Retinal pigment epithelial cell (primary cell): ENCODE data around the gene XRCC1.

Experiments
- DNase-seq: peaks from one replicate; pipeline ENCODE4 v3.0.0-alpha.2; 2010; ENCODE audit warnings: low read depth
- H3K4me3 ChIP-seq: 2 replicates; pipeline ENCODE4 v1.5.1; 2011; ENCODE audit warnings: mild to moderate bottlenecking, low read length, control low read depth, moderate library complexity
- TF ChIP-seq, protein P1 (sequence below): conservative IDR thresholded peaks from 2 replicates; pipeline ENCODE4 v1.5.1; 2011; ENCODE audit warnings: low read depth, low read length, control low read depth, inconsistent platforms

The XRCC1 gene

DNA sequence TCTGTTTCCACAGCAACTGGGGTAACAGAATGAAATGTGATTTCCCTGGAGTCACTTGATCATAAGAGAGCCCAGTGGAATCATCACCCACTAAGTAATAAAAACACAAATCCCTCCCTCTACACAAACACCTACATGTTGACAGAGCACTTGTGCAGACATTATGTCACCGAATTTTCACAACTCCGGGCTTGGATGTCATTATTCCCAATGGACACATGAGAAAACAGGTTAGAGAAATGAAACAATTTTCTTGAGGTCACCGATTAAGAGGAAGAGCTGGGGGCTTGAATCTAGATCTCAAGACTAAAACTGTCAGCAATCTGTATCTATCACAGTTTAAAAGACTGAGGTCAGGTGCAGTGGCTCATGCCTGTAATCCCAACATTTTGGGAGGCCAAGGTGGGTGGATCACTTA lies 3.1 kb downstream of the XRCC1 start:
- TF ChIP-seq, protein P1, sequence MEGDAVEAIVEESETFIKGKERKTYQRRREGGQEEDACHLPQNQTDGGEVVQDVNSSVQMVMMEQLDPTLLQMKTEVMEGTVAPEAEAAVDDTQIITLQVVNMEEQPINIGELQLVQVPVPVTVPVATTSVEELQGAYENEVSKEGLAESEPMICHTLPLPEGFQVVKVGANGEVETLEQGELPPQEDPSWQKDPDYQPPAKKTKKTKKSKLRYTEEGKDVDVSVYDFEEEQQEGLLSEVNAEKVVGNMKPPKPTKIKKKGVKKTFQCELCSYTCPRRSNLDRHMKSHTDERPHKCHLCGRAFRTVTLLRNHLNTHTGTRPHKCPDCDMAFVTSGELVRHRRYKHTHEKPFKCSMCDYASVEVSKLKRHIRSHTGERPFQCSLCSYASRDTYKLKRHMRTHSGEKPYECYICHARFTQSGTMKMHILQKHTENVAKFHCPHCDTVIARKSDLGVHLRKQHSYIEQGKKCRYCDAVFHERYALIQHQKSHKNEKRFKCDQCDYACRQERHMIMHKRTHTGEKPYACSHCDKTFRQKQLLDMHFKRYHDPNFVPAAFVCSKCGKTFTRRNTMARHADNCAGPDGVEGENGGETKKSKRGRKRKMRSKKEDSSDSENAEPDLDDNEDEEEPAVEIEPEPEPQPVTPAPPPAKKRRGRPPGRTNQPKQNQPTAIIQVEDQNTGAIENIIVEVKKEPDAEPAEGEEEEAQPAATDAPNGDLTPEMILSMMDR = no peak
- no peak for DNase-seq
- no peak overlapping the region for H3K4me3 ChIP-seq

DNA sequence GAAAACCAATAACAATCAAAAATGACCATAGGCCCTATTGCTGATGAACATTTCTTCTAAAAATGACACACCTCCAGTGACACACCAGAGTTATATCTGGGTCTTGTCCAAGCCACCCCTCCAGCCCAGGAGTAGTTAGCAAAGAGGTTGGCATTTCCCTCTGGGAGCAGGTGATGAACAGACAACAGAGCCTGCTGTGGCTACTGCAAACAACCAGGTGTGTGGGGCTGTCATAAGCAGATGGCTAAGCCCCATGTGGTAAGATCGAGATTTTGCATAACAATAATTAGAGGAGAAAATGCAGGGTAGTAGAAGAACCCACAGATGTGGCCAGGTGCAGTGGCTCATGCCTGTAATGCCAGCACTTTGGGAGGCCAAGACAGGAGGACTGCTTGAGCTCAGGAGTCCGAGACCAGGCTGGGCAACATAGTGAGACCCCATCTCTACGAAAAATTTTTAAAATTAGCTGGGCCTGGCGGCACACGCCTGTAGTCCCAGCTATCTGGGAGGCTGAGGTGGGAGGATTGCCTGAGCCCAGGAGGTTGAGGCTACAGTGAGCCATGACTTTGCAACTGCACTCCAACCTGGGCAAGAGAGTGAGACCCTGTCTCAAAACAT lies 5.0 kb downstream of the XRCC1 start:
- no peak for DNase-seq
- no peak overlapping the region for H3K4me3 ChIP-seq
- TF ChIP-seq, protein P1 = no peak

DNA sequence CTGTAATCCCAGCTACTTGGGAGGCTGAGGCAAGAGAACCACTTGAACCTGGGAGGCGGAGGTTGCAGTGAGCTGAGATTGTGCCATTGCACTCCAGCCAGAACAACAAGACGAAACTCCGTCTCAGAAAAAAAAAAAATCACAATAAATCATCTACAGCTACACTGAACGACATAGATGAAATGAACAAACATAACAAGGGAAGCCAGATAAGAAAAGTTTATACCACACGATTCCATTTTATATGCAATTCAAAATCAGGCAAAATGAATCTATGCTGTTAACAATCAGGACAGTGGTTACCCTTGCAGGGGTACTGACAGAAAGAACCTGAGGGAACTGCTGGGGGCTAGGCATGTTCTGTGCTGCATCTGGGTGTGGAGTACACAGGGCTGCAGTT lies 5.7 kb downstream of the XRCC1 start:
- no peak for DNase-seq
- TF ChIP-seq, protein P1 = no peak
- no peak overlapping the region for H3K4me3 ChIP-seq

DNA sequence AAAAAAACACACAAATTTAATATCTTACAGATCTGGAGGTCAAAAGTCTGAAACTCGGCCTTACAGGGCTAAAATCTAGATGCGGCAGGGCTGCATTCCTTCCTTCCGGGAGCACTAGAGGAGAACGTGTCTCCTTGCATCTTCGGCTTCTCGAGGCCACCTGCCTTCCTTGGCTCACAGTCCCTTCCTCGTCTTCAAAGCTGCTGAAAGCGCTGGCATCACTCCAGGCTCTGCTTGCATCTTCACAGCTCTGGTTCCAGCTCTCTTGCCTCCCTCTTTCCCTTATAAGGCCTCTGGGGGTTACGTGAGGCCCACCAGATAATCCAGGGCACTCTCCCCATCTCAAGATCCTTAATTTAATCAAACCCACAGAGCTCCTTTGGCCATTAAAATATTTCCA lies 10.5 kb downstream of the XRCC1 start:
- TF ChIP-seq, protein P1 = no peak
- no peak for DNase-seq
- H3K4me3 ChIP-seq = no peak overlapping the region

DNA sequence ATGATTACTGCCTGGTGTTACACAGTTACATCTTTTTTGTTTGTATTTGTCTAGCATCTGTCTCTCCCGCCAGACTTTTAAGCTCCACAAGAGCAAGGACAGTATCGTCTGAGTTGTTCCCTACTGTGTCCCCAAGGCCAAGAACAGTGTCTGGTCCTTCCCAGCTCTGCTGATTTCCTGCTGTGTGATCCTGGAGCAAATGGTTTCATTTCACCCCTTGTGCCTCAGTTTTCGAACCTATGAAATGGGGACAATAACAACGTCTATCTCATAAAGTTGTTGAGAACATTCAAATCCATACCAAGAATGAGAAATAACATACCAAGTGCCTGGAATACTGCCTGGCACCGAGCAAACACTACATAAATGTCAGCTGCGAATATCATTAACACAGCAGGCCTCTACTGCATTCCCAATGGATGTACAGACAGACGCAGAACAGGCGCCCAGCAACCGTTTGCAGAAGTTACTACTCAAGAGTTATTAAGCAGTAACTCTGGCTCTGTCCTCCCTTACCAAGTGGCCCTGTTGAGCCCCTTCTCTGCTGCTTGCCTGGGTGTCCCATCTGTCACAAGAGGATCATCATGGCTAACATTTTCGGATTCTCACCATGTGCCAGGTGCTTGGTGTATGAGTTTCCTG lies 11.4 kb downstream of the XRCC1 start:
- H3K4me3 ChIP-seq = no peak overlapping the region
- TF ChIP-seq, protein P1 = no peak
- no peak for DNase-seq

DNA sequence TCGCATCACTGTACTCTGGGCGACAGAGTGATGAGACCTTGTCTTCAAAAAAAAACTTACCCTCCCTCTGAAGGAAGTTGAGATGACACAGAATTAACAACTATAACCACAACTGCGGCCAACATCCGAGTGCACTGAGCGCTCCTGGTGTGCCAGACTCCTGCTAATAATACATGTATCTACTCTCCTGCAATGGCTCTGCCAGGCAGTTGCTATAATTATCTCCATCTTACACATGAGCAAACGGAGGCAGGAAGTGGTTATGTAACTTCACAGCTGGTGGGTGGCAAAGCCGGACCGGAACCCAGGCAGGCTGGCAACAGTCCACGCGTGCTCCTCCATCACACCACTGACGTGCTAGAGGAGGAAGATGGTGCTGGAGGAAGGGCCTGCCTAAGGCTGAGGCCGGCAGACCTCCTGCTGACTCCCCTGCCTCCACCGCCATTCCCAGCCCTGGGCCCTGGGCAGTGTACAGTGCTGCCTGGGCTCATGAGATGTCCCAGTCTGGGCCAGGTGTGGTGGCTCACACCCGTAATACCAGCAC lies 12.6 kb downstream of the XRCC1 start:
- DNase-seq = no peak
- H3K4me3 ChIP-seq = no peak overlapping the region
- TF ChIP-seq, protein P1 = no peak

DNA sequence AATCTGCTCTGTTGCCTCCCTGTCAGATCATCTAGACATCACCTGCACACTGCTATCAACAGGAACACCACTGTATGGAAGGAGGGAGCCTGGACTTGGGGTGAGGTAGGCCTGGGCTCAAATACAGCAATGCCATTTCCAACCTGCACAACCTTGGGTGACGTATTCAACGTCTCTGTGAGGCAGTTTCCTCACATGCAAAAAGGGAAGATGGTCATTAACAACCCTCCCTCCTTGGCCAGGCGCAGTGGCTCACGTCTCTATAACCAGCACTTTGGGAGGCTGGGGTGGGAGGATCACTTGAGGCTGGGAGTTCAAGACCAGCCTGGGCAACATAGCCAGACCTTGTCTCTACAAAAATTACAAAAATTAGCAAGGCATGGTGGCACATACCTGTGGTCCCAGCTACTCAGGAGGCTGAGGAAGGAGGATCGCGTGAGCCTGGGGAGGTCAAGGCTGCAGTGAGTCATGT lies 13.1 kb downstream of the XRCC1 start:
- no peak overlapping the region for H3K4me3 ChIP-seq
- TF ChIP-seq, protein P1 = no peak
- DNase-seq = no peak
